CD14-positive monocyte (primary cell): Measurements from ENCODE around the gene XYLT1. TPM values are rescaled to one million over a fixed set of nuclear protein-coding genes. Genes with fewer than 3 reads are reported as not detected.

ENCODE experiments used
- DNase-seq, 3 donors: peaks; one replicate each; pipeline ENCODE4 v3.0.0-alpha.2; 2011 to 2022
- H2AFZ ChIP-seq: 2 replicates; pipeline ENCODE4 v1.6.0; 2012; ENCODE audit warnings: mild to moderate bottlenecking, low read depth, low read length, inconsistent platforms; ENCODE audit not compliant: insufficient read depth, poor library complexity, severe bottlenecking
- H3K27ac ChIP-seq, 2 donors: 1 replicate in 1 of 2; 2 replicates in 1 of 2; pipeline ENCODE4 v1.5.1; 2012 to 2013; ENCODE audit warnings: low read length in 2 of 2, control low read depth in 1 of 2, inconsistent platforms in 1 of 2, low read depth in 1 of 2, mild to moderate bottlenecking in 1 of 2
- H3K27me3 ChIP-seq, 2 donors: one replicate each; pipeline versions ENCODE4 v1.6.0 to v1.6.1; 2011 to 2013; ENCODE audit warnings: low read length in 2 of 2; ENCODE audit not compliant: control insufficient read depth in 2 of 2, insufficient read depth in 2 of 2
- H3K36me3 ChIP-seq, 2 donors: replicated peaks in 1 of 2; 1 replicate in 1 of 2; 2 replicates in 1 of 2; pipeline versions ENCODE4 v1.5.1 to v1.6.1; 2012 to 2013; ENCODE audit warnings: low read length in 2 of 2, control low read depth in 1 of 2, inconsistent platforms in 1 of 2, mild to moderate bottlenecking in 1 of 2; ENCODE audit not compliant: insufficient read depth in 2 of 2, control insufficient read depth in 1 of 2
- H3K4me1 ChIP-seq, 2 donors: 1 replicate in 1 of 2; 2 replicates in 1 of 2; pipeline versions ENCODE4 v1.5.1 to v1.6.1; 2012 to 2013; ENCODE audit warnings: low read length in 2 of 2, control low read depth in 1 of 2, inconsistent platforms in 1 of 2, mild to moderate bottlenecking in 1 of 2, moderate library complexity in 1 of 2; ENCODE audit not compliant: insufficient read depth in 2 of 2, control insufficient read depth in 1 of 2
- H3K4me2 ChIP-seq: replicated peaks from 2 replicates; pipeline ENCODE3; 2012; ENCODE audit warnings: low read length, moderate library complexity, mild to moderate bottlenecking; ENCODE audit not compliant: poor library complexity, severe bottlenecking; ENCODE audit errors: extremely low read depth
- H3K4me3 ChIP-seq, 3 experiments: fragments of 200-600 bp in 1 of 3; sonication (generic) in 1 of 3; replicated peaks in 1 of 3; 1 replicate in 2 of 3; 2 replicates in 1 of 3; pipeline ENCODE4 v1.5.1; 2011 to 2013; ENCODE audit warnings: low read length in 3 of 3, mild to moderate bottlenecking in 3 of 3, control low read depth in 2 of 3, low read depth in 2 of 3, inconsistent platforms in 1 of 3, moderate library complexity in 1 of 3
- H3K79me2 ChIP-seq: 2 replicates; pipeline ENCODE4 v1.6.0; 2012; ENCODE audit warnings: mild to moderate bottlenecking, control low read depth, inconsistent platforms, low read length, moderate library complexity; ENCODE audit not compliant: insufficient read depth
- H3K9ac ChIP-seq: 2 replicates; pipeline ENCODE4 v1.6.0; 2017; ENCODE audit warnings: low read length, mild to moderate bottlenecking; ENCODE audit not compliant: insufficient read depth, poor library complexity, severe bottlenecking
- H3K9me3 ChIP-seq, 2 donors: replicated peaks in 1 of 2; 1 replicate in 1 of 2; 2 replicates in 1 of 2; pipeline versions ENCODE4 v1.5.1 to v1.6.1; 2012 to 2013; ENCODE audit warnings: low read length in 2 of 2, control low read depth in 1 of 2; ENCODE audit not compliant: control insufficient read depth in 1 of 2, insufficient read depth in 1 of 2
- H4K20me1 ChIP-seq: 2 replicates; pipeline ENCODE4 v1.6.0; 2012; ENCODE audit warnings: mild to moderate bottlenecking, low read length, control low read depth, moderate library complexity; ENCODE audit not compliant: insufficient read depth
- H3K27ac Mint-ChIP-seq, 7 donors: one replicate each; pipeline ENCODE4 v1.8.0; 2020; ENCODE audit warnings: mild to moderate bottlenecking in 7 of 7, mixed read lengths in 7 of 7, moderate library complexity in 6 of 7, inconsistent platforms in 2 of 7
- H3K27me3 Mint-ChIP-seq, 3 donors: one replicate each; pipeline ENCODE4 v1.8.0; 2021 to 2022; ENCODE audit warnings: low read depth in 3 of 3, mild to moderate bottlenecking in 3 of 3, mixed read lengths in 3 of 3, moderate library complexity in 3 of 3, inconsistent platforms in 1 of 3
- H3K36me3 Mint-ChIP-seq, 2 donors: one replicate each; pipeline ENCODE4 v1.8.0; 2020; ENCODE audit warnings: mixed read lengths in 2 of 2, inconsistent platforms in 1 of 2, mild to moderate bottlenecking in 1 of 2
- H3K4me1 Mint-ChIP-seq: one replicate; pipeline ENCODE4 v1.8.0; 2020; ENCODE audit warnings: mild to moderate bottlenecking, mixed read lengths
- H3K4me3 Mint-ChIP-seq, 2 donors: one replicate each; pipeline ENCODE4 v1.8.0; 2020; ENCODE audit warnings: mild to moderate bottlenecking in 2 of 2, mixed read lengths in 2 of 2, moderate library complexity in 1 of 2
- H3K9me3 Mint-ChIP-seq, 7 donors: one replicate each; pipeline ENCODE4 v1.8.0; 2020 to 2022; ENCODE audit warnings: mixed read lengths in 7 of 7, mild to moderate bottlenecking in 6 of 7, moderate library complexity in 6 of 7, inconsistent platforms in 2 of 7
- CTCF ChIP-seq: fragments of 200-600 bp; IDR thresholded peaks from one replicate; pipeline ENCODE4 v1.8.0; 2022; ENCODE audit warnings: antibody characterized with exemption, mild to moderate bottlenecking
- WGBS: methylation state at CpG from one replicate; pipeline ENCODE4 v1.1.5; 2013; ENCODE audit warnings: missing lambda C conversion rate; ENCODE audit not compliant: insufficient coverage; 5-methylcytosine and 5-hydroxymethylcytosine counted together
- intact Hi-C, 2 donors: fragments of 100-400 bp; cut with micrococcal nuclease; formaldehyde crosslinking; loops; one replicate each; pipeline versions ENCODE4 v1.15.0 to v1.15.1; 2023
- polyA plus RNA-seq, 3 donors: library from polyadenylated mRNA; depleted of rRNA in 1 of 3; unstranded in 2 of 3; stranded (reverse) in 1 of 3; fragments of 300-500 nt in 2 of 3; fragments of >200 nt in 1 of 3; fragmentation: Illumina TruSeq in 2 of 3; gene quantifications; 1 replicate in 2 of 3; 2 replicates in 1 of 3; pipeline ENCODE4 v1.2.3, GENCODE V29; 2012 to 2021

Gene XYLT1
- polyA plus RNA-seq, 3 donors: 0.51 to 9.4 (median 1.6) TPM

- H3K9me3 Mint-ChIP-seq: no peaks in the 10 kb centered on the region
- Histone ChIP-seq H3K9me3 (no peaks in the 10 kb centered on the region), H3K27me3 (no peaks in the 10 kb centered on the region), H3K4me2 (no peak overlapping the region), H3K27ac (no peak overlapping the region), H3K4me1 (peaks cover 19 to 25% of the 10 kb centered on the region in 2 donors), H3K36me3 (peaks cover 2 to 4% of the 10 kb centered on the region in 2 donors), H3K9ac (no peak overlapping the region), H4K20me1 (peaks cover 34% of the 10 kb centered on the region), H3K4me3 (no peak overlapping the region), H2AFZ (no peak overlapping the region), H3K79me2 (peaks cover 6% of the 10 kb centered on the region)
- H3K27ac Mint-ChIP-seq: peak overlapping the region in 4 of 7 donors; percentile 4 to 46 (median 34)
- no peak overlapping the region for H3K4me3 Mint-ChIP-seq
- peaks cover 14 to 21% of the 10 kb centered on the region in 2 donors for H3K36me3 Mint-ChIP-seq
- whole genome bisulfite sequencing: 83% methylated on average over 2 of the region's 8 CpGs
- H3K27me3 Mint-ChIP-seq: no peaks in the 10 kb centered on the region
- no peak for TF ChIP-seq CTCF
- H3K4me1 Mint-ChIP-seq: peaks cover 38% of the 10 kb centered on the region
- intact Hi-C loops: no loop called here
- DNase-seq: peak in 1 of 3 donors; percentile 12
Observed at GRCh38 chr16:17205279-17206211, 265.2 kb downstream of the XYLT1 start.

- peaks cover 23 to 28% of the 10 kb centered on the region in 2 donors for H3K36me3 Mint-ChIP-seq
- H2AFZ ChIP-seq: no peak overlapping the region
- no peak overlapping the region for H3K4me2 ChIP-seq
- no peaks in the 10 kb centered on the region for H3K27me3 Mint-ChIP-seq
- no peaks in the 10 kb centered on the region for H3K9me3 ChIP-seq
- no CpG with 5 or more reads among the region's 2 CpGs for WGBS
- H3K4me3 Mint-ChIP-seq: peak overlapping the region in 1 of 2 donors; percentile 11
- peak overlapping the region in 4 of 7 donors; percentile 18 to 46 (median 41) for H3K27ac Mint-ChIP-seq
- no peaks in the 10 kb centered on the region for H3K27me3 ChIP-seq
- H3K4me1 Mint-ChIP-seq: peaks cover 36% of the 10 kb centered on the region
- peaks cover 19 to 25% of the 10 kb centered on the region in 2 donors for H3K4me1 ChIP-seq
- peaks cover 6% of the 10 kb centered on the region for H3K79me2 ChIP-seq
- H4K20me1 ChIP-seq: peaks cover 32% of the 10 kb centered on the region
- H3K27ac ChIP-seq: peak overlapping the region in 1 of 2 donors; percentile 47
- no peaks in the 10 kb centered on the region for H3K9me3 Mint-ChIP-seq
- intact Hi-C loops: no loop called here
- H3K9ac ChIP-seq: peak overlapping the region; percentile 22
- peak; percentile 23 to 78 (median 26) for DNase-seq
- TF ChIP-seq CTCF: no peak
- no peak overlapping the region for H3K4me3 ChIP-seq
- peaks cover 9 to 13% of the 10 kb centered on the region in 2 donors for H3K36me3 ChIP-seq
Observed at GRCh38 chr16:17204644-17205043, 266.1 kb downstream of the XYLT1 start.
